ENCODE results near the gene TRIO. TPM values are rescaled to one million over a fixed set of nuclear protein-coding genes. Genes with fewer than 3 reads are reported as not detected.

TRIO gene
- total RNA-seq, 1 experiment from 2014 or later = 68.4 TPM

DNA sequence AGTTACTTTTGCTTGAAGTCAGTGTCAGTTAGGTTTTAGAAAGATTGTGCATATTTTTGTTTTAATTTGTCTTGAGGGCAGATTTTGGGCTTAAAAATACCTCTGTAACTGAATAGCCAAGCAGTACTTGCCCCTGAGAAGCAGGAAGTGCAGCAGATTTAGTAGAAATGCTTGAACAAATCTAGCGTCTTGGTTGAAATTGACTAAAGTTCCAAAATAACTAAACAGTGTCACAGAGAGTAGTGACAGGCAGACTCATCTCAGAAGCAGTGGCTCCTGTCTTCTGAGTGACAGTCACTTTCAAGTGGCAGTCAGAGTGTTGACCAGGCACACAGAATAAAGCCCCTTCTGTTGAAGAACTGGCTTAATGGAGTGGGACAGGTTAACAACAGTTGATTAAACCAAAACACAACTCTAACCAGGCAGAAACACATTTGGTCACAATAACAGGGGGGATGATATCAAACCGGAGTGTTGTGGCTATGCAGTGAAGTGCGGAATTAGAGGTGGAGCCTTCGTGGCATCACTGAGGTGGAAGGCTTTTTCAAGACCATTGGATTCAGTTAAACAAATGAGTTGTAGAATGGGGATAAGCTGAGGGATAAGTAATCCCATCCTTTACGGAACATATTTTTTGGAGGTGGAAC, 29.1 kb downstream of the TRIO start (continued):
- TF ChIP-seq JUND (IDR thresholded peaks at IDR 0.05) (no peak), ZFX (IDR thresholded peaks at IDR 0.05) (no peak), RAD21 (IDR thresholded peaks at IDR 0.05; ENCODE audit: low read depth) (no peak), POLR2AphosphoS5 (IDR thresholded peaks at IDR 0.05; ENCODE audit: low read depth, low read length) (no peak), YY1 (IDR thresholded peaks at IDR 0.05; ENCODE audit: extremely low read depth, insufficient replicate concordance, low read depth, low read length) (no peak)

DNA sequence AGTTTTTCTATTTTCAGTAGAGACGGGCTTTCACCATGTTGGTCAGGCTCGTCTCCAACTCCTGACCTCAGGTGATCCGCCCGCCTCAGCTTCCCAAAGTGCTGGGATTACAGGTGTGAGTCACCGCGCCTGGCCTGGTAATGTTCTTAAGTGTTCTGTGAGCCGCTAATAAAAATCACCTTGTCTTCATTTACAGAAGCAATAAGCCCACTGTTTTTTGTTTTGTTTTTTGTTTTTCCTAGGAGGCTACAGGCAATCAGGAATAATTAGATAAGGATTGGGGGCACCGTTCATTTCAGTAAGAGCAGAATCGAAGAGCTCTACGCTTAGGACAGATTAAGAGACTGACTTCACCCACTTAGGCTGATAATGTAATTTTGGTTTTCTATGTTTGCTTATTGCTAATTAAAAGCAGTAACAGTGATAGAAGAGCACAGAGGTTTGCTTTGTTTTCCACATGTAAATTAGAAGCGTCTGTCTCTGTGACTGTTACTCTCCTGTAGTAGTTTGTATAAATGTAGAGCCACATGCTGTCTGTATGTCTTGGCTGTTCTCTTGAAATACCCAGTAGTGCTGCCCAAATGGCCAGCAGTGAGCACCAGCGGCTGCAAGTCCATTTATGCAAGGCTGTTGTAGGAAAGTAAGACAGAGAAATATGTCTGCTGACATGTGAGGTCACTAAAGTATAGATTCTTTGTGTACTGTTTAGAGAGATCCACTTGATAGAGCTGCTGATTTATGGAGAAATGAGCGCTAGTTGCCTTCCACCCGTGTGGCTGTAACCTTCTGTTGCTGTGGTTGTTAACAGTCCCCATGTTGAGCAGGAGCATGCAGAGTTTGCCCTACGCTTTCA, 30.5 kb downstream of the TRIO start:
- Histone ChIP-seq H3K9me3 (ENCODE audit: control insufficient read depth in 1 of 2, insufficient read depth in 1 of 2, low read depth in 1 of 2, low read length in 2 of 2) (no peaks in the 10 kb centered on the region), H4K20me1 (ENCODE audit: insufficient read depth) (peaks cover 30% of the 10 kb centered on the region; the same call in 1 of the 2 replicates), H3K27me3 (ENCODE audit: insufficient read depth, low read length) (no peaks in the 10 kb centered on the region), H3K9ac (ENCODE audit: low read length) (peak overlapping the region; percentile 41), H3K4me3 (replicated peaks in 1 of 2; ENCODE audit: low read depth in 1 of 2, low read length in 2 of 2) (peak overlapping the region in 1 of 2 experiments; percentile 30; a peak in 3 of 4 replicates), H3K9me2 (ENCODE audit: insufficient read depth) (no peaks in the 10 kb centered on the region), H3K36me3 (ENCODE audit: control insufficient read depth in 1 of 2, insufficient read depth in 2 of 2, low read length in 2 of 2) (no peaks in the 10 kb centered on the region), H3K4me1 (ENCODE audit: control insufficient read depth in 1 of 2, insufficient read depth in 2 of 2, low read length in 2 of 2) (peaks cover 48 to 71% of the 10 kb centered on the region in 2 experiments), H3K4me2 (ENCODE audit: low read length) (peak overlapping the region; percentile 75), H2AFZ (ENCODE audit: low read depth, low read length, poor library complexity, severe bottlenecking) (no peak overlapping the region), H3K79me2 (ENCODE audit: insufficient read depth, low read length) (peaks cover 99% of the 10 kb centered on the region), H3K27ac (ENCODE audit: low read depth, low read length) (peak overlapping the region; percentile 55; the same call in 1 of the 2 replicates)
- BruUV-seq (replicated peaks) = no TSS peak
- ChIA-PET CTCF (no interaction called here), POLR2A (interaction anchor here (1.0 kb wide), 1 partner anchor 12 kb away, joined by 3 read pairs; no protein-coding TSS in a partner anchor), RAD21 (ENCODE audit: low non-redundant PET in 1 of 2, low total read pairs in 2 of 2, uncharacterized antibody in 2 of 2, unreplicated experiment in 2 of 2) (no interaction called here)
- DNase-seq (ENCODE audit: low read depth, low spot score) (no peak), ATAC-seq (peak; percentile 83)
- intact Hi-C loops (cut with micrococcal nuclease) = no loop called here
- TF ChIP-seq ATF3 (IDR thresholded peaks at IDR 0.05) = no peak
- TF ChIP-seq FOSL1 (IDR thresholded peaks at IDR 0.05; ENCODE audit: low read depth) = peak; percentile 64
- no peak for TF ChIP-seq SRF (IDR thresholded peaks at IDR 0.05; ENCODE audit: low read depth)
- 0 out of 2 replicates have a peak, but pooled peaks have one; percentile 28 for TF ChIP-seq POLR2AphosphoS5 (IDR thresholded peaks at IDR 0.05; ENCODE audit: low read depth, low read length)
- no peak for TF ChIP-seq YY1 (IDR thresholded peaks at IDR 0.05; ENCODE audit: extremely low read depth, insufficient replicate concordance, low read depth, low read length)
- TF ChIP-seq RAD21 (IDR thresholded peaks at IDR 0.05; ENCODE audit: low read depth) = no peak; the same call in 1 of the 2 replicates
- peak; percentile 57 for TF ChIP-seq JUND (IDR thresholded peaks at IDR 0.05)
- no peak for TF ChIP-seq ZFX (IDR thresholded peaks at IDR 0.05)
- no peak for TF ChIP-seq MAX (IDR thresholded peaks at IDR 0.05)
- TF ChIP-seq CEBPB (IDR thresholded peaks at IDR 0.05; ENCODE audit: low read depth) = no peak
- no peak for TF ChIP-seq POLR2A (IDR thresholded peaks at IDR 0.05; ENCODE audit: borderline replicate concordance, extremely low read depth, insufficient read depth, insufficient read length)
- no peak for TF ChIP-seq ZNF274 (IDR thresholded peaks at IDR 0.05; ENCODE audit: low read depth, low read length)
- TF ChIP-seq SP1 (IDR thresholded peaks at IDR 0.05; ENCODE audit: low read depth) = 0 out of 2 replicates have a peak, but pooled peaks have one; percentile 25
- TF ChIP-seq CBX3 (IDR thresholded peaks at IDR 0.05; ENCODE audit: low read depth) = no peak
- no peak for TF ChIP-seq EGR1 (IDR thresholded peaks at IDR 0.05; ENCODE audit: low read depth)
- no peak for TF ChIP-seq CTCF (IDR thresholded peaks at IDR 0.05 in 2 of 3, conservative IDR thresholded peaks at IDR 0.05 in 1 of 3; ENCODE audit: borderline replicate concordance in 1 of 3, insufficient read depth in 1 of 3, low read depth in 2 of 3, low read length in 2 of 3)
- TF ChIP-seq ELF1 (IDR thresholded peaks at IDR 0.05; ENCODE audit: borderline replicate concordance, low read depth) = no peak
- TF ChIP-seq EZH2phosphoT487 (IDR thresholded peaks at IDR 0.05; ENCODE audit: borderline replicate concordance) = no peak

Measured in HCT116 (cell line).